Choroid plexus epithelial cell (primary cell): ENCODE data around the gene CIC.

Source experiments
- DNase-seq: peaks from one replicate; pipeline ENCODE4 v3.0.0-alpha.2; 2010; ENCODE audit warnings: low read depth
- H3K4me3 ChIP-seq: 2 replicates; pipeline ENCODE4 v1.5.1; 2011; ENCODE audit warnings: low read depth, mild to moderate bottlenecking, control low read depth, low read length, moderate library complexity
- TF ChIP-seq, protein P1 (sequence below): conservative IDR thresholded peaks from 2 replicates; pipeline ENCODE4 v1.5.1; 2011; ENCODE audit warnings: low read depth, mild to moderate bottlenecking, control low read depth, inconsistent platforms, low read length, moderate library complexity

The CIC gene

GRCh38 chr19:42284066-42284501 is 15.0 kb downstream of the CIC start:
- H3K4me3 ChIP-seq: peak overlapping the region; percentile 72
- TF ChIP-seq, protein P1, sequence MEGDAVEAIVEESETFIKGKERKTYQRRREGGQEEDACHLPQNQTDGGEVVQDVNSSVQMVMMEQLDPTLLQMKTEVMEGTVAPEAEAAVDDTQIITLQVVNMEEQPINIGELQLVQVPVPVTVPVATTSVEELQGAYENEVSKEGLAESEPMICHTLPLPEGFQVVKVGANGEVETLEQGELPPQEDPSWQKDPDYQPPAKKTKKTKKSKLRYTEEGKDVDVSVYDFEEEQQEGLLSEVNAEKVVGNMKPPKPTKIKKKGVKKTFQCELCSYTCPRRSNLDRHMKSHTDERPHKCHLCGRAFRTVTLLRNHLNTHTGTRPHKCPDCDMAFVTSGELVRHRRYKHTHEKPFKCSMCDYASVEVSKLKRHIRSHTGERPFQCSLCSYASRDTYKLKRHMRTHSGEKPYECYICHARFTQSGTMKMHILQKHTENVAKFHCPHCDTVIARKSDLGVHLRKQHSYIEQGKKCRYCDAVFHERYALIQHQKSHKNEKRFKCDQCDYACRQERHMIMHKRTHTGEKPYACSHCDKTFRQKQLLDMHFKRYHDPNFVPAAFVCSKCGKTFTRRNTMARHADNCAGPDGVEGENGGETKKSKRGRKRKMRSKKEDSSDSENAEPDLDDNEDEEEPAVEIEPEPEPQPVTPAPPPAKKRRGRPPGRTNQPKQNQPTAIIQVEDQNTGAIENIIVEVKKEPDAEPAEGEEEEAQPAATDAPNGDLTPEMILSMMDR: no peak

GRCh38 chr19:42284591-42285341 is 15.7 kb downstream of the CIC start:
- DNase-seq: no peak
- H3K4me3 ChIP-seq: peak overlapping the region; percentile 72
- TF ChIP-seq, protein P1: no peak

More at GRCh38 chr19:42284066-42284501, 15.0 kb downstream of the CIC start:
- peak; percentile 78 for DNase-seq

DNA sequence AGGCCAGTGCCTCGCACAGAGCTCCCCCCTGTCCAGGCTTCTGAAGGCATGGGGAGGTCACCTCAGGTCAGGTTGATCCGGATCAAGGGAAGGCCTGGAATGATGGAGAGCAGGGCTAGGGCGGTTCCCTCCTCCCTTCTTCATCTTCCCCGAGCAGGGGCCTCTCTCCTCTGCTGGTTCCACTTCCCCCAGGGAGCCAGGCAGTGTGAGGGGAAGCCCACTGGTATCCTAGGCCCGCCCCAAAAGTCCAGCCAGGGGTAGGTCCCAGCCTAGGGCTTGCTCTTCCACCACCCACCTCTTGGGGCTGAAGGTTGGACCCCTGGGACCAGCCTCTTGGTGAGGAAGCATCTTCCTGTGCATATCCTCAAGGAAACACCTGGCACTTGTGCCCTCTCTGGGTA is 16.5 kb downstream of the CIC start:
- no peak for DNase-seq
- H3K4me3 ChIP-seq: peak overlapping the region; percentile 72
- TF ChIP-seq, protein P1: no peak

DNA sequence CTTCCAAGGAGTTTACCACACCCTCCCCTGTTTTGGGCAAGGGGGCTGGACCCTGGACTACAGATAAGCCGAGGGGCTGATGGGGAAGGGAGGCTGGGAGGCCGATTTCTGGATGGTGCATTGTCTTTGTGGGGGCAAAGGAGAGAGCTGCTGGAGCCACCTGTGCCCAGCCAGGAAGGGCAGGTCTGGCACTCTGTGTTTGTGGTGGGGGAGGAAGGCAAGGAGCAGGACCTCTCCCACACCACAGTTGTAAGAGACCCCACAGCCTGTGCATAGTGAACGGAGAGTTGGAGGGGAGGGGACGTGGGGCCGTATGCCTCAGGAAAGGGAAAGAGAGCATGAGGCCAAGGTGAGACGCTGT is 16.9 kb downstream of the CIC start:
- TF ChIP-seq, protein P1: no peak
- H3K4me3 ChIP-seq: peak overlapping the region; percentile 29
- DNase-seq: no peak

- peak overlapping the region; percentile 29 for H3K4me3 ChIP-seq
- DNase-seq: peak; percentile 65
- TF ChIP-seq, protein P1: no peak
Measured at GRCh38 chr19:42286349-42287016, 17.4 kb downstream of the CIC start.

GRCh38 chr19:42287017-42287826 is 18.2 kb downstream of the CIC start:
- TF ChIP-seq, protein P1: no peak
- no peak overlapping the region for H3K4me3 ChIP-seq

More at GRCh38 chr19:42287017-42287826, 18.2 kb downstream of the CIC start:
- DNase-seq: no peak
